Spleen (tissue), 3 donors: ENCODE measurements around the gene RRBP1.

Experiments
- POLR2A ChIP-seq, 3 donors: fragments of 450-650 bp; IDR thresholded peaks; one replicate each; pipeline ENCODE4 v1.5.1; 2017; ENCODE audit warnings: antibody characterized with exemption in 3 of 3, mild to moderate bottlenecking in 1 of 3
- POLR2AphosphoS5 ChIP-seq, 3 donors: sonication (generic); formaldehyde crosslinking; IDR thresholded peaks; one replicate each; pipeline ENCODE4 v1.5.1; 2017; ENCODE audit warnings: antibody characterized with exemption in 3 of 3

GRCh38 chr20:17728074-17728473 is 46.0 kb upstream of the RRBP1 start:
- TF ChIP-seq POLR2A (IDR thresholded peaks at IDR 0.05) (no peak), POLR2AphosphoS5 (IDR thresholded peaks at IDR 0.05) (no peak)
